Neutrophil (primary cell): ENCODE measurements around the gene RALGAPA2.
"Not testable (repeated sequence)": the region's sequence is repeated elsewhere in the genome, so short reads cannot be mapped to it uniquely, and the experiment has no call there.

Experiments used
- H3K27ac ChIP-seq: fragments of 200-600 bp; sonication (generic); 2 replicates; pipeline ENCODE4 v1.5.1; 2016; ENCODE audit warnings: mild to moderate bottlenecking, moderate library complexity
- H3K27me3 ChIP-seq: fragments of 200-600 bp; sonication (generic); 2 replicates; pipeline ENCODE4 v1.6.0; 2016; ENCODE audit warnings: mild to moderate bottlenecking
- H3K36me3 ChIP-seq: fragments of 200-600 bp; sonication (generic); 2 replicates; pipeline ENCODE4 v1.5.1; 2017
- H3K4me1 ChIP-seq, 2 experiments: fragments of 200-600 bp in 1 of 2; sonication (generic) in 1 of 2; 1 replicate in 1 of 2; 2 replicates in 1 of 2; pipeline versions ENCODE4 v1.5.1 to v1.6.1; 2013 to 2016; ENCODE audit warnings: low read depth in 1 of 2, low read length in 1 of 2, mild to moderate bottlenecking in 1 of 2, moderate library complexity in 1 of 2; ENCODE audit not compliant: control insufficient read depth in 1 of 2, insufficient read depth in 1 of 2
- H3K4me3 ChIP-seq, 2 experiments: fragments of 200-600 bp in 1 of 2; sonication (generic) in 1 of 2; 1 replicate in 1 of 2; 2 replicates in 1 of 2; pipeline ENCODE4 v1.5.1; 2013 to 2016; ENCODE audit warnings: low read depth in 1 of 2, low read length in 1 of 2, mild to moderate bottlenecking in 1 of 2, moderate library complexity in 1 of 2
- H3K9me3 ChIP-seq: fragments of 200-600 bp; sonication (generic); 2 replicates; pipeline ENCODE4 v1.5.1; 2016
- TF ChIP-seq, protein P1 (sequence below): fragments of 200-600 bp; sonication (generic); IDR thresholded peaks from 2 replicates; pipeline ENCODE4 v1.5.1; 2016; ENCODE audit warnings: antibody characterized with exemption

Gene RALGAPA2

DNA sequence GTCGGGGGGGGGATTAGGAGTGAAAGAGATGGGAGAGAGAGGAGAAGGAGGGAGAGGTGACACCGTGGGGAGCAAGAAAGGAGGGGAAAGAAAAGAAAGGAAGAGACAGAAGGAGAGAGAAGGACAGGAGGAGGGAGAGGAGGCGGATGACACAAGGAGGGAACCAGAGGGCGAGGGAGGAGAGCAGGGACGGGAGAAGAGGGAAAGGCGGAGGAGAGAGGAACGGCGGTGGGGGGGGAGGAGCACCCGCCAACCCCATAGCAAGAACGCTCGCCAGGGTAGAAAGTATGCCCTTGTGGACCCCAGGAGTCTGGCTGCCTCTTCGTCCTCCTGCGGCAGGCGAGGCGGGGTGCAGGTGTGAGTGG lies 349.0 kb downstream of the RALGAPA2 start:
- H3K9me3 ChIP-seq, result no peaks in the 10 kb centered on the region
- TF ChIP-seq, protein P1, sequence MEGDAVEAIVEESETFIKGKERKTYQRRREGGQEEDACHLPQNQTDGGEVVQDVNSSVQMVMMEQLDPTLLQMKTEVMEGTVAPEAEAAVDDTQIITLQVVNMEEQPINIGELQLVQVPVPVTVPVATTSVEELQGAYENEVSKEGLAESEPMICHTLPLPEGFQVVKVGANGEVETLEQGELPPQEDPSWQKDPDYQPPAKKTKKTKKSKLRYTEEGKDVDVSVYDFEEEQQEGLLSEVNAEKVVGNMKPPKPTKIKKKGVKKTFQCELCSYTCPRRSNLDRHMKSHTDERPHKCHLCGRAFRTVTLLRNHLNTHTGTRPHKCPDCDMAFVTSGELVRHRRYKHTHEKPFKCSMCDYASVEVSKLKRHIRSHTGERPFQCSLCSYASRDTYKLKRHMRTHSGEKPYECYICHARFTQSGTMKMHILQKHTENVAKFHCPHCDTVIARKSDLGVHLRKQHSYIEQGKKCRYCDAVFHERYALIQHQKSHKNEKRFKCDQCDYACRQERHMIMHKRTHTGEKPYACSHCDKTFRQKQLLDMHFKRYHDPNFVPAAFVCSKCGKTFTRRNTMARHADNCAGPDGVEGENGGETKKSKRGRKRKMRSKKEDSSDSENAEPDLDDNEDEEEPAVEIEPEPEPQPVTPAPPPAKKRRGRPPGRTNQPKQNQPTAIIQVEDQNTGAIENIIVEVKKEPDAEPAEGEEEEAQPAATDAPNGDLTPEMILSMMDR, result no peak
- H3K27me3 ChIP-seq, result peaks cover 100% of the 10 kb centered on the region

DNA sequence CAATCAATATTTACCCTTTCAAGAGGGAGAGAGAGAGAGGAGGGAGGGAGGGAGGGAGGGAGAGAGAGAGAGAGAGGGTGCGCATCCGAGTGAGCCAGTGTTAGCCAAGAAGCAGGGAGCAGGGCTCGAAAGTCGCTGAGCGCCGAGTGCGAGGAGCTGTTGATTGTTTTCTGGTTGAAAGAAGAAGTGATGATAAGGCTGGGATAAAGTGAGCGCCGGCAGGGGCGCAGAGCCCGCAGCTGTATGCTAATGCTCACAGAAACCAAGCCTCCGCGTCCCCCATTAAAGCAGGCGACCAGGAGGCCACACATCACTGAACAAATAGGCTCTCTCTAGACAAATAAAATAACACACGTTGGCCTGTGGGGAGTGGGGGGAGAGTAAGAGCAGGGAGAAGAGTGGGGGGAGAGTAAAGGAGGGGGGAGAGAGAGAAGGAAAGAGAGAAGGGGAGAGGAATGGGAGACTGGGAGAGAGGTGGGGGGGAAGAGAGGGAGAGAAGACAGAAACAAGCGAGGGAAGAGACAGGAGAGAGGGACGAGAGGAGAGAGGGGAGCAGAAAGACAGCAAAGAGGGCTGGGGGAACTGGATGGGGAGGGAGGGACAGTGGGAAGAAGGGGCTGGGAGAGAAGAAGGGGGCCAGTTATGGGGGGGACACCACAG lies 349.5 kb downstream of the RALGAPA2 start:
- Histone ChIP-seq H3K9me3 (no peaks in the 10 kb centered on the region), H3K36me3 (no peaks in the 10 kb centered on the region), H3K4me1 (peaks cover 4 to 20% of the 10 kb centered on the region in 2 experiments), H3K27me3 (peaks cover 100% of the 10 kb centered on the region), H3K4me3 (no peak overlapping the region), H3K27ac (no peak overlapping the region)
- TF ChIP-seq, protein P1, result no peak

More for the DNA sequence above, 349.0 kb downstream of the RALGAPA2 start:
- Histone ChIP-seq H3K4me1 (peaks cover 4 to 20% of the 10 kb centered on the region in 2 experiments), H3K27ac (no peak overlapping the region), H3K36me3 (no peaks in the 10 kb centered on the region), H3K4me3 (no peak overlapping the region)

DNA sequence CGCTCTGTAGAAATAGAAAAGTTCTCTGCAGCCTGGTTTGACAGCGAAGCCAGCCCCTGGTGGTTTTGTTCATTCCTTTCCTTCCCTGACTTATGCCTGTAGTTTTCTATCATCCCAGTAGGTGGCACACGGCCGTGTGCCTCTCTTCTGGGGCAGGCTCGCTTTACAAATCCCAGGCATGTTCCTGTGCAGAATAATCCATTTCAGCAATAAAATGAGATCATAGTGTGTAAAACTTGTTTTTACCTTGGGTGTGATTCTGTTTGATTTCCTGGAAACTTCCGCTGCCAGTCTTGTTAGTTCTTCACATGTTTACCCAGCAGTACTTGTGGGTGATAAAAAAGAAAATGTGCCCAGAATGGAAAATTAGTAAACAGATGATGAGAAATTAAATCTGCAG lies 352.0 kb downstream of the RALGAPA2 start:
- TF ChIP-seq, protein P1, result no peak
- no peak overlapping the region for H3K27ac ChIP-seq
- H3K27me3 ChIP-seq, result peaks cover 77% of the 10 kb centered on the region
- no peaks in the 10 kb centered on the region for H3K36me3 ChIP-seq
- H3K9me3 ChIP-seq, result no peaks in the 10 kb centered on the region
- no peak overlapping the region for H3K4me3 ChIP-seq
- H3K4me1 ChIP-seq, result peaks cover 0 to 12% of the 10 kb centered on the region in 2 experiments

DNA sequence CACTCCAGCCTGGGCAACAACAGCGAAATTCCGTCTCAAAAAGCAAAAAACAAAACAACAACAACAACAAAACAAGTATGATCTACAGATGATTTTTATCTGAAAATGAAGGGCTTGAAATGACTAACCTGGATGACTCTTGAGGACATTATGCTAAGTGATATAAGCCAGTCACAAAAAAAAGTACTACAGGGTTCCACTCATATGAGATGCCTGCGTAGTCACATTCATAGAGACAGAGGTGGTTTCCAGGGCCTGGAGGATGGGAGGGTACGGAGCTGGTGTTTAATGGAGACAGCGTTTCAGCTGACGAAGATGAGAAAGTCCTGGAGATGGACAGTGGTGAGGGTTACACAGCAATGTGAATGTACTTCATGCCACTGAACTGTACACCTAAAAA lies 352.8 kb downstream of the RALGAPA2 start:
- H3K9me3 ChIP-seq, result no peaks in the 10 kb centered on the region
- peaks cover 69% of the 10 kb centered on the region for H3K27me3 ChIP-seq
- no peak overlapping the region for H3K4me3 ChIP-seq
- no peak overlapping the region for H3K27ac ChIP-seq
- H3K4me1 ChIP-seq, result peaks cover 0 to 12% of the 10 kb centered on the region in 2 experiments
- TF ChIP-seq, protein P1, result no peak
- H3K36me3 ChIP-seq, result no peaks in the 10 kb centered on the region

DNA sequence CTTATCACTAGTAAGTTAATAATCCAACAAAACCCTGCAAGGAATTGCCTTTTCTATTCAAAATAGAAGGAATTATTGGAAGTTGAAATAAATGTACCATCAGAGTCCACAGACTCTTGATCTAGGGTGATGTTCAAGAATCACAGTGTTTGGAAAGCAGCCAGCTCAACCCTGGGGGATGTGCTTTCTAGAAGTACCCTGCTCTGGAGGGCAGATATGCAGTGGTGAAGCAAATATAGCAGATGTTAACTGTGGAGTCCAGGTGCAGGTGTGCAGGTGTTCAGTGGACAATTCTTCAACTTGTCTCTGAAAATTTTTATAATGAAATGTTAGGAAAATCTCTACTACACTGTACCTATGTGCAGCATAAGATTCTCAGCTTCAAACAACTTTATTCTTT lies 353.6 kb downstream of the RALGAPA2 start:
- Histone ChIP-seq H3K9me3 (no peaks in the 10 kb centered on the region), H3K27ac (no peak overlapping the region), H3K27me3 (peaks cover 64% of the 10 kb centered on the region), H3K4me1 (peaks cover 0 to 4% of the 10 kb centered on the region in 2 experiments), H3K4me3 (no peak overlapping the region), H3K36me3 (no peaks in the 10 kb centered on the region)
- TF ChIP-seq, protein P1, result no peak

DNA sequence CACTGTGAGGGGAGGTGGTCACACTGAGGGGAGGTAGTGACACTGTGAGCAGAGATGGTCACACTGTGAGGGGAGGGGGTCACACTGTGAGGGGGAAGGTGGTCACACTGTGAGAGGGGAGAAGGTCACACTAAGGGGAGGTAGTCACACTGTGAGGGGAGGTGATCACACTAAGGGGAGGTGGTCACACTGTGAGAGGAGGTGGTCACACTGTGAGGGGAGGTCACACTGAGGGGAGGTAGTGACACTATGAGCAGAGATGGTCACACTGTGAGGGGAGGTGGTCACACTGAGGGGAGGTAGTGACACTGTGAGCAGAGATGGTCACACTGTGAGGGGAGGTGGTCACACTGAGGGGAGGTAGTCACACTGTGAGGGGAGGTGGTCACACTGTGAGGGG lies 356.9 kb downstream of the RALGAPA2 start:
- not testable (repeated sequence) for H3K4me3 ChIP-seq, H3K27ac ChIP-seq, H3K36me3 ChIP-seq, H3K4me1 ChIP-seq, H3K9me3 ChIP-seq
- H3K27me3 ChIP-seq, result peaks cover 56% of the 10 kb centered on the region
